ENCODE data around the gene KDSR.

KDSR gene

GRCh38 chr18:63303547-63303946 lies 63.5 kb downstream of the KDSR start:
- DNase-seq, result no peak

DNA sequence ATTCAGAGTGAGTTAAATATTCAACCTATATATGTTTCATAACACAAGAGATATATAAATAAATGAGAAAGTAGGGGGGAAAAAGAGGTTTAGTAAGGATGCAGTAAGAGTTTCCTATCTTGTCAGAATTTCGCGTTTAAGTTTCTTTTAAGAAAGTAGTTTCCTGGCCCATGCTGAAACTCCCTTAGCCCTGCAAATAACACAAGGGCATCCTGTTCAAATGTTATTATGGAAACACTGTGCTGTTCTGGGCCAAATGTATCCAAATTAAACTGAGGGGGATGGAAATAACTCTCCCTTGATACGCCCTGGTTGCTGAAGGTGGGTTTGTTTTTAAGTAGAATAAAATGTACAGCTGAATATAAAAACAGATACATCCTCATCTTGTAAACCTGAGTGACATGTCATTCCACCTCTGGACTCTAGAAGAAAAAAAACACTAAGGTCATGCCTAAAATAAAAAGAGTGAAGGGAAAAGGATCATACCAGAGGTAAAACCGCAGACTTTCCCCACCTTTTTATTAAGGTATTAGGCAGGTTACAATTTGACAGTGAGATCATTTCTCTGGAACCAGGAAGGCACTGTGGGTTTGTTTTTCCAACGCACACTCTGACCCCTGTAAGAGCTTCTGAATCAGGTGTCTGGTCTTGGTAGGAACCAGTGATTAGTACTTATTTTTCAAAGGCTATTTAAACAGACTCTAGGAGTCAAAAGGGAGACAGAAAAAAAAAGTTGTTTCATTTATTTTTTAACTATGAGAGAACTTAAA lies 64.2 kb downstream of the KDSR start:
- DNase-seq, result no peak

- DNase-seq, result no peak
Observed at GRCh38 chr18:63302220-63302619, 64.8 kb downstream of the KDSR start.

DNA sequence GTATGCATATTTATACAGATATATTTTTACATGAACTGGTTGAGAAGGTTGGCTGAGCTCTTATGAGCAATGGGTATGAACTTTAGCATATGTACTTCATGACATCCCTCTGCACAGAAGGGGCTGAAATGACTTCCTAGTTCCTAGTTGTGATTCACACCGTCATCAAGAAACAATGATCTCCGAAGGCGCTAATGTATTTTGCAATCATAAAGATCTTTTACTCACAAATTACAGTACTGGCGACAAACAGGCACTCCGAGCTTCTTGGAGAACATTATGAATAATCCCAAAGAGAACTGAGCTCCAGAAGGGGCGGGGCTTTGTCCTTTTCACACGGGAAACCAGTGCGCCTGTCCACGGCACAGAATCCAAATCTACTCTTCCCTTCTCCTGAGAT lies 65.6 kb downstream of the KDSR start:
- DNase-seq, result no peak

DNA sequence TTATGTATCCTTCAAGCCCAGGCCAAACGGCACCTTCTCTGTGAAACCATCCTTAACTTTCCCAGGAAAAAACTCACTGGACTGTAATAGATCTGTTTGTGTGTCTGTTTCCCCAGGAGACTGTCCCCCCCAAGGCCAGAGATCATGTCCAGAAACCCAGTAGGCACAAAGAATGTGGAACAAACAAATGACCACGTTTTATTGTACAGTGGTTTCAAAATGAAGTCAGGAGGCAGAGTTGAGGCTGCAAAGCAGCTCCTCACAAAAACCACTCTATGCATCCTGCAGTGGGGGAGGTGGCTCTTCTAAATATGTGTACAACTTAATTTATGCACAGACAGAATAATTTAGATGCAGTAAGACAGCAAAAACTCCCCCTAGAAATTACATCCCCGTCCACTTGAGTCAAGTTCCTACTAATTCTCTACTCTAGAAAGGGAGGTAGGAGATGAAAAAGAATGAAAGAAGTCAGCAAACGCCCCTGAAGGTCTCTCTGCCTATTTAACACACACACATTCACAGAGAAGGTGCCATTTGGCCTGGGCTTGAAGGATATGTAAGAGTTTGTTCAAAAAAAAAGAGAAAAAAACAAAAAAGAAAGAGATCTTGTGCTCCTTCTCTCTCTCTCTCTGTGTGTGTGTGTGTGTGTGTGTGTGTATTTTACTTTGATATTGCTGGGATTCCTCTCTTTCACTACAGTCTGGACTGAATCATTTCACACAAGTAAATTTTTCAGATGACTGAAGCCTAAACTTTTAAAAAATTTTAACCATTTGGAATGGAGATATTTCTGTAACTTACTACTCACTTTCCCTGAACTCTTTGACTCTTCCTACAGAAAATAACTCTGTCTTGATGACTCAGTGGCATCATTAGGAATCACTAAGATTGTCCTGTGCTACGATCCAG lies 66.9 kb downstream of the KDSR start:
- no peak for DNase-seq

GRCh38 chr18:63298400-63299365 lies 68.3 kb downstream of the KDSR start:
- no peak for DNase-seq

DNA sequence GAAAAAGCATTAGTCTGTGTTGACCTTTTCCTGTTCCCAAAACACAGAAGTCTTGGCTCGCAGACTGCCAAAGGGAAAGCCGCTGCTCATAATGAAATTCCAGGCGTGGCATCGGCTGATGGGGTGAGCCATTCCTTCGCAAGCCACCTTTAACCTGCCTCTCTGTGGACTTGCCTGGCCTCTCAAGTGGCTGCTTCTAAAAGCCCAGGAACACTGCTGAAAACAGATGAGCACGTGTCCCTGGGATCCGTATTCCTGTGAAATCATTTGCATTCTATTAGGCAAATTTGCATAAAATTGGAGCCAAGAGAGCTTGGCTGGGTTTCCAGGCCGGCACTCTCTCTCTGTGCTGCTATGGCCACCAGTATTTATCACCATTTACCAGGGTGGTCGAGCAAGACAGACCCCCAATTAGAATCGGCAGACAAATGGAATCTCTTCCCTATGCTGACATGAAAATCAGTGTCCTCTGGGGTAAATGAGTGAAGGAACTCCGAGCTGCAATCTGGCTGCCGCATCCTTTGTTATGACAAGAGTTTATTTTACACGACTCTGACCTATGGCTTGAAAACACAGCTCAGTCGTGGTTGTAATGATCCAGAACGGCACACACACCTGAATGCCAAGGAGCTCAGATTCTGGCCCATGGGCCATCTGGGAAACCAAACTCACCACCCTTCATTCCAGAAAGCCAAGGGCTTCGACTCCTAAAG lies 69.2 kb downstream of the KDSR start:
- no peak for DNase-seq

- DNase-seq, result no peak
Observed at GRCh38 chr18:63293935-63294334, 73.1 kb downstream of the KDSR start.

- DNase-seq, result no peak
Observed at GRCh38 chr18:63292831-63293683, 73.9 kb downstream of the KDSR start.

GRCh38 chr18:63291278-63291677 lies 75.7 kb downstream of the KDSR start:
- DNase-seq, result no peak

DNA sequence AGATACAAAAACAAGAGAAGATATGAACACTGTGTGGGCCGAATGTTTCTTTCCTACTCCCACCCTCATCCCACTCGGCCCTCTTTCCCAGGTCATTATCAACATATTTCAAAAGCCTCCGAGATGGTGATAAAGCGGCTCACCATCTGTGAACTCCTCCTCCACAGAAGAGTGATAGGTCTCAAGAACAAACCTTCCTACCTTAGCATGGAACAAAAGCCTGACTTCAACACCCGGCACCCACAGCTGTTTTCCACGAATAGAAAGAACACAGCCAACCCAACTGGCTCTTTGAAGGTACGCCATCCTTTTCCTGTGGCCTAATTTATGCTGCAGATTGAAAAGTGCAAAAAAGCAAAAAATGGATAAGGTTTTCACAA lies 76.2 kb downstream of the KDSR start:
- no peak for DNase-seq

DNA sequence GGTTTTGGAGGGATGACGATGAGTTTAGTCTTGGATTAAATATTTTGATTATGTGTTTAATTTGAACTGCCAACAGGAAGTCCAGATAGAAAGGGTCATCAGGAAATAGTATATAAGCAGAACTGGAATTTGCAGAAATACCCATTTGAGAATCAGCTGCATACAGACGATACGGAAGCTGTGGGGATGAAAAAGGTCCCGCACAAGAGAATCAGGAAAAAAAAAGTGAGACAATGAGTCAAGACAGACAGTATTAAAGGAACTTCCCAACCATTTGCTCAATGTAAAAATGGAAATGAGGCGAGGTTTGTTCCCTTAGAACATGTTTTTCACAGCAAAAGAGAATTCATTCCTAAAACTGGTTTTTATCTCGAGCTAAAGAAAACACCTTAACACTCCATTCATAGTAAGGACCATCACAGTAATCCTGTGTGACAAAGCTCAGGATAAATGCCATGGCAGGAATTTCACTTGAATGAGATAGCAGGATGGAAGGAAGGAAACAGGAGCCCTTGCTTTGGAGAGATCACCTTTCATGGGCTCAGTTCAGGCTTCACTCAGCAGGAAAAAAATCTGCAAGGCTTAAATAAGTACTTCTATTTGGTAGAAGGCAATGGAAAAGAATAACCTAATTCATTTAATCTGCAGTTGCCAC lies 76.7 kb downstream of the KDSR start:
- DNase-seq, result no peak

GRCh38 chr18:63288311-63288710 lies 78.7 kb downstream of the KDSR start:
- DNase-seq, result no peak

- DNase-seq, result no peak
Observed at GRCh38 chr18:63287691-63288220, 79.2 kb downstream of the KDSR start.

DNA sequence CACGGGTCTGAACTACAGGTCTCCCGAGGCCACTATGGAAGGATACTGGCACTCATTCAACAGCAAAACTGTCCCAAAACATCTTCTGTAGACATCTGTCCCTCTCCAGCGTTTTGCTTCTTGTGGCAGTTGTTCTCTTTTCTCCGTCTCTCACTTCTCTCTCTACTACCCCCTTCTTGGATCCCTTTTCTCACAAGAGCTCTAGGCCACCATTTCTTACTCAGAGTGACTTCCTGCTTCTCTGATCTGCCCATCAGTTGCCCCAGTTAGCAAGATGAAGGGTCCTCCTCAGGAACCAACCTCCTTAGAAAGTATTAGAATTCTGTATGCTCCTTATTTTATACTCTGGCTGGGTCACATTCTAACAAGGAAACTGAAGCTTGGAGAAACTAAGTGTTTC lies 80.1 kb downstream of the KDSR start:
- DNase-seq, result no peak

DNA sequence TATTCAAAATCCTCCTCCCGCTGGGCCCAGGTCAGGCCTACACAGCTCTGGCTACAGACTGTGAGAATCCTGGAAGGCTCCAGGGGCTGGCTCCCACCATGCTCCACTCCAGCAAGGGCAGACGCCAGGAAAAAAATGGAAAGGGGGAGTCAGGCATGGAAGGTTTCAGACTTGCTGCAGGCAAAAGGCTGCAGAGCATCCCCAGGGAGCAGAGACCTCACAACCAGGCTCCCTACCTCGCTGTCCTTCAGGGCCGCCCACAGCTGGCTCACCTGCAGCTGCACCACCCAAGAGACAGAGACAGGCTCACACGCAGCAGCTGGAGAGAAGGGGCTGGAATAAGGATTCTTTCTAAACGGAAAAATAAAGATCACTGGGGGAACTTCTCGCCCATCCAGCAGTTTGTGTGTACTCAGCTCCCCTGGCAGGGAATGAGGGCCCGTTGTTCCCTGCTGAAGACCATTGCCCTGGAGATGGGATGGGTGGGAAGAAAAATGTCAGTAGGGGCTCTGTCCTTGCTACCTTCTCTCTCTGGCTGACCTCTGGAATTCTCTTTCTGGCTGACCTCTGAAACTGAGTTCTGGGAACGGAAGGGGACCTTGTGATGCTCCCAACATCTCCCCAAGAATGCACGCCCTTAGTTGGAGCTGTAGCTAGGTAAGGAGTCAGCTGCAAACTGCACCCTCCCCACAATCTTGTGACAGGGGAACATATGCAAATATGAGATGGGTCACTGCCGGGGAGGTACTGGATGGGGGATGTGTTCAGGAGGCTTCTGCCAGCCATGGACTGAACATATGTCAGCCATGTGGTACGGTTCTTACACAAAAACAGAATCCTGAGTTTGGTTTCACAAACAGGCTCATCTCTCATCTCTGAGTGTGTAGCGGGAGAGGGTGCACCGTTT lies 81.9 kb downstream of the KDSR start:
- DNase-seq, result no peak

- no peak for DNase-seq
Observed at GRCh38 chr18:63284173-63284799, 82.7 kb downstream of the KDSR start.

DNA sequence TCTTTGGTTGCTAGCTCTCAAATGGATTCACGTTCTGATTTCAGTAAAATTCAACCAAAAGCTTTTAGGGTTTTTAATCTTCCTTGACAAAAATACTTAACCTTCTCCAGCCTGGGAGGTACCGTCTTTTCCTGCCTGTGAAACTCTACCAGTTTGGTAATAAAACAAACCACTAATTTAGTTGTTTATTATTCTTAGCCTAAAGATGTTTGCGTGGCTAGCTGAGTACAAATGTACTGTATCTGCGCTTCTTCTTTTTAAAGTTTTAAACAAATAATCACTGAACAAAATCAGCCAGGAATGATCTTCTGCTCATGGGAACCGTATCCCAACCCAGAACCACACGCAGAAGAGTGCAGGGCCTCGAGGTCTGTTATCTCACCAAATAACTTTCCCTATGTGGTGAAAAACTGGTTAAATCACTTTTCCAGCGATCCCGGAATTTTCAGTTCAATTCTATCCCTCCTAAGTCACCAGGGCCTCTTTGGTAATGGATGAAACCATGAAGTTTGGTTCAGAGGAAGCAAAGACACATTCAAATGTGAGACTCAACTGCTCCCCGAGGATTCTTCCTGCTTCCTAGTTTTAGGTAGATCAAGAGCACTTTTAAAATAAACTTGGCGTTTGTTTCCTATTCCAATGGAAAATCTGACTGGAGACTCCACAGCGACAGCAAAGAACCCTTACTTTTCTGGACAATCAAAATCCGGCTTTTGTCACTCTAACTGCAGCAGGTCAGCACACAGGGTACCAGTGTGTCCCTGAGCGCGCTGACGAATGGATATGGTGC lies 83.5 kb downstream of the KDSR start:
- no peak for DNase-seq
